NCI-H1105 treated with DMSO at 0.1 percent for 48 hours (cell line): ENCODE results near the gene CD93.

Experiments used
- DNase-seq: peaks from one replicate; lab custom pipeline; 2025; lab: John Stamatoyannopoulos, UW

The CD93 gene

DNA sequence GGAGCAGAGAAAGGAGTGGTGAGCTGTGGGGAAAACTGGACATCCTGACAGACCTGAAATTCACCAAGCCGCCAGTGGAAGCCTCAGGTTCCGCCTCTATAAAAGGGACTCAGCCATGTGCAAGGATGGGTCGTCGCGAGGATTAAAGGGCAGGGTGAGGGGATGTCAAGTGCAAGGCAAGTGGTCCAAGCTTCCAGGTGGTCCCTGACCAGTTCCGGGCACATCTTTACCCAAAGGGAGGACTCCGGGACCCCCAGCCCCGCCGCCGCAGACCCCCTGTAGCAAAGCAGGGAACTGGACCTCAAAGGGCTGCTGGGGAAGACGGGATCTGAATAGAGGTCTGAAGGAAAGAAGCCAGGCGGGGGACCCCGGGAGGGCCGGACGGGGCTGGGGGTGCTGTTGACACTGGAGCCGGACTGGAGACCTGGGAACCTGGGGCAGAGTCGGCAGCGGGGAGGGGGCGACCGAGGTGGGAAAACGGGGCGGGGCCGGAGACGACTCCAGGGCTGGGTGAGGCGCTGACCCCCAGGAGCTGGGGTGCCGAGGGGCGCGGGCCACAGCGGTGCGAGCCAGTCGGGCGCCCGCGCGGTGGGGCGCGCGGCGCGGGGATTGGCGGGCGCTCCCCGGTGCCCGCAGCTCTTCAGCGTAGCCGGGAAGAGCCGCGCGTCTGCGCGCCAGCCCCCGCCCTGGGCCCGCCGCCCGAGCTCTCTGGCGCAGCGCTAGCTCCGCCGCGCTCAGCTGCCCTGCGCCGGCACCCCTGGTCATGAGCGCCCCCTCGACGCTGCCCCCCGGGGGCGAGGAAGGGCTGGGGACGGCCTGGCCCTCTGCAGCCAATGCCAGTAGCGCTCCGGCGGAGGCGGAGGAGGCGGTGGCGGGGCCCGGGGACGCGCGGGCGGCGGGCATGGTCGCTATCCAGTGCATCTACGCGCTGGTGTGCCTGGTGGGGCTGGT lies 51.1 kb downstream of the CD93 start, which contains the start of gene SSTR4:
Gene SSTR4 (plus strand): TSS at position 592 of the 951 bp plus-strand sequence. CDS start 172 bp downstream, at position 764.
- no peak for DNase-seq

DNA sequence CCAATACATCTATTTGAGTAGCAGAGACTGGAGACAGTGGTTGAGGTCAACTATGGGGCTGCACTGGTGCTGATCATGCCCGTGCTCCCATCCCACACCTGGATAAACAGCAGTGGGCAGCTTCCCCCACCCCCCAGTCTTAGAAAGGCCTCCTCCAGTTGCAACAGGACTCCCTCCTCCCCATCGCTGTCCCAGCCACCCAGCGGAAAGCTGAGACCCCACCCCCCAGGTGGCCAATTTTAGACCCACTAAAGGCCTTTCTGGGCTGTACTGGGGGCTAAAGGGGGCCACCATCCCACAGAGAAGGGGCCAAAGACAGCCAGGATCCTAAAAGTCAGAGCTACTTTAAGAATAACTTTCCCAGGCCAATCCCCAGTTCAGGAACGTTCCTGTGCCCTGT lies 52.2 kb downstream of the CD93 start:
- DNase-seq: no peak

DNA sequence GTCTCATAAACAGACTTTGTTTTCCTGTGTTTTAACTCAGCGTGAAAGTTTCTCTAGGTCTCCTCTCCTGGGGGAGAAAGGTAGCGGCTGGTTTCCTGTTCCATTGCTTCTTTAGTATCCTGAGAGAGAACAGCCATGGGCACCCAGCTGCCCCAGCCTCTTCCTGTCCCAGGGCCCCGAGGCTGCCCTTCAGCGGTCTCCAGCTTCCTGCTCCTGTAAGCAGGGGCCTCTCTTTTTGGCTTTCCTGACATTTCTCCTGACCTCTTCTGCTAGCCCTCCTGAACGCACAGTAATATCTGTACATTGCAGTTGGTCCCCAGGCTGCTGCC lies 53.4 kb downstream of the CD93 start:
- no peak for DNase-seq

DNA sequence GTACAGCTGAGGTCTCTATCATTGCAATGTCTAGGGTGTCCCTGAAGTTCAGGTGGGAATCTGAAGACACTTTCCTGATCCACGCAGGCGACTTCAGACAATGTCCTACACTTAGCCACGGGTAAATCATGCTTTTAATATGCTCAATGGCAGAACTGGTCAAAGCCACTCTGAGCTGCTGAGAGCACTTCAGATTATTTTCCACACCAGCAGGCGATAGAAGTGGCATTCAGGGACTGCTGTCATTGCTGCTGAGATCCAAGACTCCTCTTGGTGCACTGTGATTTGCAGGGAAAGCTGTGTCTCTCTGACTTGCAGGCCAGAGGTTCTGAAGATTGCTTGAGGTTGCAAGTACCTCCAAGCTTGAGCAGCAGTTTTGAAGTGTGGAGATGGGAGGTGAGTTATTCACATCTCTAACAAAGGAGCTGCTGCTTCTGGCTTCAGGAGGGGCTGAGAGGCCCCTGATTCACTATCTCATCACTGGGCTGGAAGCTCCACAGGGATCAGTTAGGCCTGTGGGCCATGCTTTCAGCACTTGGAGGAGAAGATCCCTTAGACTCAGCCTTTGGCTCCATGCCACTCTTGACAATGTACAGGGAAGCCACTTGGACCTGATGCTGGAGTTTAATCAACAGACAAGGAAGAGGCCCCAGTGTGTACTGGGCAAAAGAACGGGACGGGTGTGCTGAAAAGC lies 53.9 kb downstream of the CD93 start:
- DNase-seq: no peak

DNA sequence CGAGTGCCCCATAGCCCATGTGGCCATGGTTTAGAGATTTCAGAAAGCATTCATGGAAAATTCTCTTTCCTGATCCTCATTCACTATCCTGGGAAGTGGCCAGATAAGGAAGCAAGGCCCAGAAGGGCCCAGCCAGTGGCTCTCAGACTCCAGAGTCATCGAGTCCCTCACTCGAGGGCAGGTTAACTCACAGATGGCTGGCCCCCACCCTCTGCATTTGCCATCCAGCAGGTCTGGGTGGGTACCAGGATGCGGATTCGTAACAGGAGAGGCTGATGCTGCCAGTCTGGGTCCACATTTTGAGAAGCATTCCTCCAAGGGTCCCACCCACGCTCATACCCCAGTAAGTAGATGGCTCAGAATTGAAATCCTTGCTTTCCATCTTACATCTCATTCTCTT lies 54.8 kb downstream of the CD93 start:
- no peak for DNase-seq
